HG03521 (cell line): ENCODE results near the gene CFAP92.

ENCODE experiments used
- ATAC-seq: cut with Tn5 transposase; IDR thresholded peaks from one replicate; pipeline ENCODE4 v1.9.1; 2021; ENCODE audit warnings: mild to moderate bottlenecking, moderate library complexity; ENCODE audit not compliant: unreplicated experiment

The CFAP92 gene, protein sequence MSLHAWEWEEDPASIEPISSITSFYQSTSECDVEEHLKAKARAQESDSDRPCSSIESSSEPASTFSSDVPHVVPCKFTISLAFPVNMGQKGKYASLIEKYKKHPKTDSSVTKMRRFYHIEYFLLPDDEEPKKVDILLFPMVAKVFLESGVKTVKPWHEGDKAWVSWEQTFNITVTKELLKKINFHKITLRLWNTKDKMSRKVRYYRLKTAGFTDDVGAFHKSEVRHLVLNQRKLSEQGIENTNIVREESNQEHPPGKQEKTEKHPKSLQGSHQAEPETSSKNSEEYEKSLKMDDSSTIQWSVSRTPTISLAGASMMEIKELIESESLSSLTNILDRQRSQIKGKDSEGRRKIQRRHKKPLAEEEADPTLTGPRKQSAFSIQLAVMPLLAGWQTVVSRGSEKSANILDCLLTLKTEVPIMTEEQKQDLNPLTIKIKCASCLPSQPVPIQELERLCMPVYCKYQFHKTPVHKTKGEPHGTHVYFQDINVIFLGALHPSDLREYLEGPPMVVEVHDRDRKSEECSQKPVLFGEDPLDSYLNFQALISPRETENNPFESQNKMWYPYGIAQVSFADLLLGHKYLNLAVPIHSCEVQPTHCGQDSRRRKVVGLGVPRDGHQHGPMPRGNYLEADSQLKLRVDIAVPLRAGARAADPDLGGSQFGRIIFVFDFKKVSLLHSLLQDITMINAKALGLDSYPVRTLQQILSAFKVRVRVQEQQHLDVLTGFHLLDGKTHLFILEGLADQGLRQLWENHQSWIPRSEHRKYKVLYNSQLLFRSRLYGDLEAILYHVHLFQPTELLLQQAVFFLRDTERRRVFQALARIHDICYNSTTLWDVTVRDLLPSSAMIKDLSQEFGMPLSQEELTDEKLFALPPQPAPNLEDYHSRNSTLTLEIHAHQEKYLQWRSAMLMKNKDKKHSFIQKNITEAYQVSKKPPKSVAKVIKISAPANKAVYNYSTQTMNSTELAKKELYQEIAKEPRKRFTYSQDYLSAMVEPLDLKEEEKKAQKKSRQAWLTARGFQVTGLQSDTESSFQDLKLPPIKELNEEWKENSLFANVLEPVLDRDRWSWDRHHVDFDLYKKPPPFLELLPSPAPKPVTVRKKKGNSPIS

DNA sequence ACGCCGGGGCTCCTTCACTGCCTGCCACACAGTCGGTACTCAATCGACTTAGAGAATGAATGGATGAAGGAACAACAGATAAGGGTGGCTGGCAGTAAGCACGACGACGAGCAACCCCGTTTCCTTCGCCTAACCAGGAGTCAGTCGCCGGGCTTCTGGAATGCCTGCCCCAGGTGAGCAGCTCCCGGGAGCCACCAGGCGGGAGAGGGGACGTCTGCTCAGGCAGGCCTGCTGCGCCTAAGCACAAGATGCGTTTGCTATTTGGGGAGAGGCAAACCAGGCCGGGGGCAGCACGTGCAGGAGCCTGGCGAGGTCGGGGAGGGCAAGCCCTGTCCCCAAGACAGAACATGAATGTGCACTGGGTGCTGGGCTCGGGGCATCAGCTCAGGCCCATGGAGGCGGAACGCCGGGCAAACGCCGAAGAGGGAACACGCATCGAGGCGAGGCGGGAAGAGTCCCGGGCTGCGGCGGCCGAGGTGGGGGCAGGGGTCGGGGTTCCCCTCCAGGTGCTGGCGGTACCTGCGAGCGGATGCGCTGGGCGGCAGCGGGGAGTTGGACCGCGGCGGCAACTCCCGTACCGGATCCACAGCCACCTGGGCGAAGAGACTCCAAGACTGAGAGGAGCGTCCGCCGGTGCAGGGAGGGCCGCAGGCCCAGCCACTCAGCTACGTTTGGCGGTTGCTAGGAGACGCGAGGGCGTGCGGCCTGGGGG, at the start of gene CFAP92:
CFAP92 (minus strand) TSS at position 616 of the 712 bp plus-strand sequence. CDS start 772 bp downstream, outside the sequence.
- ATAC-seq: peak; percentile 95

DNA sequence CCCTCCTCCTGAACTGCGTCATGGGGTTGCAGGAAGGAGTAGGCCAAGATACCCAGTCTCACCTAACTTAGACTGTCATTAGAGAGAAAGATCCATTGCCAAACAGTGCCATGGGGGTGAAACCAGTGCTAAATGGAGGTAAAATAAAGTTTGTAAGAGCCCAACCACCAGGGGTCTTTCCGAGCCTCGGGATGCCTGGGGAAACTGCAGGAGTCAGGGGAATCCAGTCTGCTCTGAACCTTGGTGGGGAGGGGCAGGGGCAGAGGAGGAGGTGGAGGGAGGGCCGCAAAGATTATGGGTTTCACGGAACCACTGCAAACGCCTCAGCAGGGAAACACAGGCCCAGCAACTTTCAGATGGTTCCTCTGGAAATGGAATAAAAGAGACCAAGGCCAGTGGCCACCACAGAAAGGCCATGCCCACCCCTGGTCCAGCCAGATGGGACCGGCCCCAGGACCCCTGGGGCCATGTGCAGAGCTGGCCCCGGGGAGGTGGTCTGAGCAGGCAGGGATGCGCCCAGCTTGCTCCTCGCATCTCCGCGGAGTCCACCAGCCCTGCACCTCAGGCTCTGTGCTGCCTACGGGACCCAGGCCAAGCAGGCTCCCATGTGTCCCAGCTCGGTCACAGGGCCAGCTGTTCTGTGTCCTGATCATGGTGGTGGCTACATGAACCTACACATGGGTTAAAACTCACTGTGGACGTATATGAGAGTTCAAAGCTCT, 46.9 kb upstream of the CFAP92 start:
- ATAC-seq: no peak

DNA sequence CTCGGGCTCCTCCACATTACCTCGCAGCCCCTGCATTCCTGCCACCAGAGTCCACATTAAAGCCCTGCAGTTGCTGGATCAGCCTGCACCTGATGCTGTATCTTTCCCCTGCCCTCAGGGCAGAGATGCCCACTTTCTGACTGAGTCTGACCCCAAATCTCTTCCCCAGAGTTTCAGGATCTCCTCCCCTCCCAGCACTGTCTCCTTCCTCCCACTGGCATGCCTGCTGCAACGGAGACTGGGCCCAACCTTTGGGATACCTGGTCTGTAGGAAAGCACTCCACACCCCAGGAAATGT, 46.1 kb upstream of the CFAP92 start:
- ATAC-seq: no peak

DNA sequence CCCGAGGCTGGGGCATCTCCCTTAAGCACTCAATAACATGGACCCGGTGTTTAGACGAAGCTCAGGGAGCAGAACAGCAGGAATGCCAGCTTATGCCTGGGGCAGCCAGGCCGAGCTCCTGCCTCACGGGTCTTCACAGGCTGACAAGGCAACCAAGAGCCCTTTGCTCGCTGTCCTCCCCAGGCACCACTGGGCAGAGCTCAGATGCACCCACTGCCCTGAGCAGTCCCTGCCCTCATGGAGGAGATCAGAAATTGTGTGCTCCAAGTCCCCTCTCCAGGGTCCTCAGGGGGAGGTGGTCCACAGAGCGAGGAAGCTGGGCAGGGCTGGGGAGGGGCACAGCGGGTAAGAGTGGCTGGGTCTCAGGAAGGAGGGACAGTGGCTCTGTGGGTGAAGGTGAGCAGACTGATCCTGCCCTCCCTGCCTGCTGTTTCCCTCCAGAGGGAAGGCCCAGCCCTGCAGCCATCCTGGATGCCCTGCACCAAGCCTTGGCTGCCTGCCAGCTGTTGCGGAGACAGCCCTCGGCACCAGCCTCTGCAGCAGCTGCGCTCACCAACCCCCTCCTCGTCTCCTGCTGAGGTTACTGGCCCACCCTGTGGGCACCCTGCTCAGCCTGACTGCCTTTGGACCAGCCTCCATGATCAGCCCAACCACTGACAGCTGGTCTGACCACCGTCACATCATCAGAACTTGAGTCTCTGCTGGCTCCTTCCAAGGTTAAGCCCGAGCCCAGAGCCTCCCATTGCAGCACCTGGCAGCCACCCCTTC, 45.6 kb upstream of the CFAP92 start:
- ATAC-seq: no peak

DNA sequence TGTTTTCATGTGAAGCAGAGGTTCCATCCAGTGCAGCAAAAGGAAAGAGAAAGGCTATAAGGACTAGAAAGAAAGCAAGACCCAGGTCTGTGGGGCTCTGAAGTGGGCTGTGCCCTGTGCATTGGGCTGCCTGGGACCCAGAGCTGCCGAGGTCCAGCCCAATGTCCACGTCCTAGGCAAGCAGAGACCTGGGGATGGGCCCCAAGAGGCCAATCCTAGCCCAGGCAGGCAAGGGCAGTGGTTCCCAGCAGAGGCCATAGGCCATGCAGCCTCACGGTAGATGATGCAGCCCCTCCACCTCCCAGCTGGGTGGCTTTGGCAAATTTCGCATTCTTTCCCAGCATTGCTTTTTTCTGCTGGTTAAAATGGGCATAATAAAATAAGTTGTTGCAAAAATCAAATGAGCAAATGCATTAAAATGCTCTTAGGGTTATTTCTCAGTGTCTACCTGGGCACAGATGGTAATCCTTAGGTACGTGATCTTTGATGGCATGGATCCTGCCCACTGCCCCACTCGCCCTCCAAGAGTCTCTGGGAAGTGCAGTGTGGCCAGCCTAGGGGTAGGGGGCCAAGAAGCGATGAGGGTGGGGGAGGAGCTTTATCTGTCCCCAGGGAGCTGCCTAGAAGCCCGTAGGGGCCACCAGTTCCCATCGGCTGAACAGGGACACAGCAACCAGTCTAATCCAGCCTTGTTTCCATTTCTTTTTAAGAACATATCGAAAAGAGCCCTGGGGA, 44.4 kb upstream of the CFAP92 start:
- no peak for ATAC-seq

DNA sequence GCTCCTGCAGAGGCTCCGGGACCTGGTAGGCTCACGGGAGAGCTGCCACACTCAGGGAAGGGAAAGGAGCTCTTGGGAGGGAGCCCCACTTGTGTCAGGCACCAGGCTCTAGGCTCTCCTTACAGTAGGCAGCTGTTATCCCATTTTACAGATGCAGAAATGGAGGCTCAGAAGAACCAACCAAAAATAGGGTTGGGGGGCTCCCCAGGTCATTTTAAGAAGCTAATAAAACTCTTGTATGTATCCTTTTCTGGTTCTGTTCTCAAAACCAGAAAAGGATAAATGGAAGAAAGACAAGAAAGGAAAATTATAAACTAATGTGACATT, 43.2 kb upstream of the CFAP92 start:
- ATAC-seq: no peak

DNA sequence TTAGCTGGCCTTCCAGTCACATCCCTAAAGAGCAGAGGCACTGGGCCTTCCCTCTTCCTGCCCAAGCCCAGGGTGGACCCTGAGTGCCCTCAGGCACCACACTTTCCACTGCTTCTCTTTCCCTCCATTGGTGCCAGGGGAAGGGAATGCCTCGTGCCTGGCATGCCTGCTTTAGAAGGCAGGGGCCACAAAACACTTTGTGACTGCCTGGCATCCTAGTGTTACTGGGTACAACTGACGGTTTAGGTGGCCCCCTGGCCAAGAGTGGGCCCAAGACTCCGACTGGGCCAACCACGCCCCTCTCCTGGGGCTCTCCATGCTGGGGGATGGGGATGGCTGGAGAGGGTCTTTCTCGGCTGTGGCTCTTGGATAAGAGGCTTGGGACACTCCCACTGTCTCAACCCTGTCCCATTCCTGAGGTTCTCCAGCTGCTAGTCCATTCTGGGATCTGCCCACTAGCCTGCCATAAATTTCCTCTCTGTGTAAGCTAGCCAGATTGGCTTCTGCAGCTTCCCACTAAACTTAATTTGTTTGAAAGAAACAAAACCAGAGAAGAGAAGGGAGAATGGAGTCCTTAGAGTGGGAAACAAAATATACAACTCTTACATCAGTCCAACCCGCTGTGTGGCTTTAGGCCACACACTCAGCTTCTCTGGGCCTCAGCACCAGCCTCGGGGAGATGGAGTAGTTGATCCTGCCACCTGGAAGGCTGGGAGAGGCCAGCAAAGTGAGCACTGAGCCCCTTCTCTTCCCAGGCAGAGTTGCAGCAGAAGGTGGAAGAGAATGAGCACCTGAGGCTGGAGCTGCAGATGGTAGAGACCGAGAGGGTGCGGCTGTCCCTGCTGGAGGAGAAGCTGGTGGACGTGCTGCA, 42.6 kb upstream of the CFAP92 start:
- ATAC-seq: no peak

DNA sequence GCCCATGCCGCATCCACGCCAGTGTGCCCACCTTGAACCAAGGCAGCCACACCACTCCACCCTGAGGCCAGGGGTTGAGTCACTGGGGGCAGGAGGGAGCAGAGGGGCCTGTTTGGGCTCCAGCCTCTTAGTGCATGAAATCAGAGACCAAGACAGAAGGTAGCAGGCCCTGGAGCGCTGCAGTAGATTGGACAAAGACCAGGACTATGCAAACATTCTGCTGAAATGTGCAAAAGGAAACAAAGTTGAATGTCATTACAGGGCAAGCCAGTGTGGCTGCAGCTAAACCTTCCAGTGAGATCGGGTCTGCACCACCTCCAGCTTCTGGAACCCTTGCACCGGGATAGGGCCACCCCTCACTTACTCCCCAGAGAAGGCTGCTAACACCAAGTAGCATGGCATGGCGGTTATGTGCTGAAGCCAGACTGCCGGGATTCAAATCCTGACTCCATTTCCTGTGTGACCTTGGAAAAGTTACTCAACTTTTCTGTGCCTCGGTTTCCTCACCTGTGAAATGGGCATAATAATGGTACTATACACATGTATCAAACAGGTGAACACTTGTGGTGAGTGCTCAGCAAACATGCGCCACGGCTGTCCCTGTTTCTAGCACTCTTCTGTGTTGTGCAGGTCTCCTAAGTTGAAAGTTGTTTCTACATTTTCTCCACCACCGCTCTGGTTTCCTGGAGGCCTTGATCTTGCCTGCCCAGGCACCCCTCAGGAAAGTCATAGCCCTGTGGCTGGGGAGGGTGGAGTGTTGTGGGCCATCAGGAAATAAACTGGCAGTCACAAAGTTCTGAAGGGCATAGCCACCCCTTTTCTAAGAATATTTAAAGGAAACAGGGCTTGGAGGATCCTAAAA, 41.7 kb upstream of the CFAP92 start:
- no peak for ATAC-seq

DNA sequence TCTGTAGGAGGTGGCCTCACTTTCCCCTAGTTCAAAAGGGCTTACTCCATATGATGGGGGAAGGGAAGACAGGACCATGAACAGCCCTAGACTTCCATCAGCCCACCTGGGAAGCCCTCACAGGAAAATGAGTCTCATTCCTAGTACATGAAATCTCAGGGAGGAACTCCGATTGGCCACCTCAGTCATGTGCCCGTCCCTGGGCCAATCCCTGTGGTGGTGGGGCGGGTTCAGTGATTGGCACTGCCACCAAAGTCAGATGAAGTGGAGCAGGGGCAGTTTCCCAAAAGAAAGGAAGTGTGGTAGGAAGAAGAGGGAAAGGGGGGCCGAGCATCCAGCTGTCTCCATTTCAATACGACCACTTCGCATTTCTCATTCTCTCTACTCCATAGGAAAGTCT, 40.8 kb upstream of the CFAP92 start:
- no peak for ATAC-seq

DNA sequence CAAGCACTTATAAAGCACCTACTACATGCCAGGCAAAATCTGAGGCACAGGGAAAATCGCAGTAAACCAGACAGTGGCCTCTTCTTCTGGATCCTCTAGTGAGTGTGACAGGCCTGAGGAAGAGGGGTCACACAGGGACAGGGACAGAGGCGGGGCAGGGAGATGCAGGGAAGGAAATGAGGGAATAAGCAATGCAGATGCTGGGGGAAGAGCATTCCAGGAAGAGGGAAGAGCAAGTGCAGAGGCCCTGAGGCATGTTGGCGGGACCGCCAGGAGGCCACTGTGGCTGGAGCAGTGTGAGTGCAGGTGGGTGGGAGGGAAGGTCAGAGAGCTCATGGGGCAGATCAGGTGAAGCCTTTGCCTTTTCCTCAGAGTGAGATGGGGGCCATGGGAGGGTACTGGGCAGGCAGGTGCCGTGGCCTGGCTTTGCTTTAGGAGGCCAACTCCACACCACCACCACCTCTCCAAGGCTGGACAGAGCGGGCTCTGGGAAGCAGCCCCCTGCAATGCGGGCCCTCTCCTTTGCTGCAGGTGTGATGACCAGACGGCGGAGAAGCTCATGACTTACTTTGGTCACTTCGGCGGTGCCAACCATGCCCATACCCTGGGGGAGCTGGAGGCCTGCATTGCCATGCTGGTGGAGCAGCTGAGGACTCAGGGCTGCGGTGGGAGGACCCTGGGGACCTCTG, 39.9 kb upstream of the CFAP92 start:
- ATAC-seq: no peak

DNA sequence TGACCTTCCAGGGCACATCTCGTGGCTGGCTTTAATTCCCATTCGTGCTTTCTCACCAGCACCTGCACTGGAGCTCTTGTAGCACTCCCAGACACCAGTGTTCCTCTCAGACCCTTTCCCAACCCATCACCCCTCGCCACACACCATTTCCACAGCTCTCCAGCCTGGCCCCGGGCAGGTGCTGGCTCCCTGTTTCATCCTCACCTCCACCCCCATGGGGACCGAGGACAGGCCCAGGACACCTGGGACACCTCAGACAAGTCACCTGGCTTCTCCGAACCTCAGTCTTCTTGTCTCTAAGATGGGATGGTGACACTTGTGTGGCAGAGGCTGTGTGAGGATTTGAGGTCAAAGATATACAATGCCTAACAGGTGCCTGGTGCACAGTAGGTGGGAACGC, 39.3 kb upstream of the CFAP92 start:
- ATAC-seq: no peak

DNA sequence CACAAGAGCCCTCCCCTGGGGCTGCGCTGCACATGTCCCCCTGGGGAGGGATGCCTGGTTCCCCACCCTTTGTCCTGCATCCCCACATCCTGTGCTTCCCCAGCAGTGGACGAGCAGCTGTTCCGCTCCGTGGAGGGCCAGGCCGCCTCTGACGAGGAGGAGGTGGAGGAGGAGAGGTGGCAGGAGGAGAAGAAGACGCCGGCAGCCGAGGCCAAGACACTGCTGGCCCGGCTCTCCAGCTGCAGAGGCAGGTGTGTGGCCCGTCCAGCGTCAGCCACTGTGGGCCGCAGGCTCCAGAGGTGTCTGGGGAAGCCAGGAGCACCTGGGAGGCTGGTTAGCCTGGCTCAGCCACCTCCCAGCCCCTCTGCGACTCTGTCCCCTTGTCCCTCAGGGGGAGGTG, 38.8 kb upstream of the CFAP92 start:
- ATAC-seq: no peak

DNA sequence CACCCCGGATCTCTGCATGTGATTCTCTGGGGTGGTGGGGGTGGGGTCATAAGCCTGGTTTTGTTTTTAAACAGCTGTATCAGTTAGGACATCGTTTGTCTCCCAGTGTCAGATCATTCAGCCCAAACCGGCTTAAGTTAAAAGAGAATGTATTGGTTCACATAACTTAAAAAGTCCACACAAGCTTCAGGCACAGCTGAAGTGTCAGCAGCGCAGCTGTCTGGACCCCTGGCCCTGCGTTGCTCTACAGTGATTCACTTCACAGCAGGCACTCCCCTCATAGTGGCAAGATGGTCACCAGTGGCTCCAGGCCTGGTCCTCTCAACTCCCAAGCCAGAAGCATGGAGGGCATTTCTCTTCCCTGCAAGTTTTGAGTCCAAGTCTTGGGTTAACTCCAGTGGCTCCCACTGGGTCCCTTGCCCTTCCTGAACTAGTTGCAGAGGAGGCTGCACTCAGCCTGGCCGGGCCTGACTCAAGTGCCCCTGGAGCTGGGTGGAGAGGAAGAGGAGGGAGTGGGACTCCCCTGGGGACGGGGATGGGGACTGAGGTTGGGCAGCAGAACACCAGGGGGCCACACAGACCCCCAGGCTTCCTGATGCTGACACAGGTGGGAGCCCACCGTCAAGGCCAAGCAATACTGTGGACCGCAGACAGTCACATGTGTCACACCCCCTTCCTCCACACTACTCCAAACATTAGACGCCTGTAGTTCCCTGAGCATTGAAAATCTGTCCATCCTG, 37.8 kb upstream of the CFAP92 start:
- ATAC-seq: no peak

DNA sequence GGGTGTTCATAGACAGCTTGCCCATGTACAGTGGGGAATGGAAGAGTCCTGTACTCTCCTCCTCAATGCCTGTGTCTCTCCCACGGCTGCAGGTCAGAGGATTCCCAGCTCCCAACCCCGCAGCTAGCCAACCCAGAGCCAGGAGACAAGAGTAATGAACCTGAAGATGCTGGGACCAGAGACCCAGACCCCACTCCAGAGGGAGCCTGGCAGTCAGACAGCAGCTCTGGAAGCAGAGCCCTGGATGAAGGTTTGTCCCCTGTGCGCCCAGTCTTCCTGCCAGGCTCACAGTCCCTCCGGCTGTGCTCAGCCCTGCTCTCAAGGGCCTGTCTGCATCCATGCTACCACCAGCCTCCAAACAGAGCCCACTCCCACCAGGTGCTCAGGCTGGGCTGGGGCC, 36.7 kb upstream of the CFAP92 start:
- ATAC-seq: no peak

DNA sequence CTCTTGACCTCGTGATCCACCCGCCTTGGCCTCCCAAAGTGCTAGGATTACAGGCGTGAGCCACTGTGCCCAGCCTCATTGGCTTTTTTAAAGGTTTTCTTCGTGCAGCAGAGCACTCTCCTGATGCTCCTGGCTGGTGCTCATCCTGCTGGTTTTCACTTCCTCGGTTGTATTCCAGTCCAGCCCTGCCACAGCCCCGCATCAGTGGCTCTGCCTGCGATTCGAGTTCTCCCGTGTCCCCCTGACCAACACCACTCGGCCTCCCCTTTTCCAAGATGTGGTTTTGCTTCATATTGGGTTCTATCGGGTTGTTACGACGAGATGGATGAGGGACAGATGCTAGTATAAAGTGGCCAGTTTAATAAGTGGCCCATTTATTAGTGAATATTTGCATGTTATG, 35.0 kb upstream of the CFAP92 start:
- ATAC-seq: no peak

DNA sequence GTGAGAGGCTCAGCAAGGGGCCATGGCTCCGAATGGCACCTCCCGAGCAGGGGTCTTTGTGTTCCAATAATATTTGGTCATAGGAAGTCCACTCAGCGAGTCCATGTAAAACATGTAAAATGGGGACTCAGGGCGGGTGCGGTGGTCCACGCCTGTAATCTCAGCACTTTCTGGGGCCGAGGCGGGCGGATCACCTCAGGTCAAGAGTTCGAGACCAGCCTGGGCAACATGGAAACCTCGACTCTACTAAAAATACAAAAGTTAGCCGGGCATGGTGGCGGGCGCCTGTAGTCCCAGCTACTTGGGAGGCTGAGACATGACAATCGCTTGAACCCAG, 33.6 kb upstream of the CFAP92 start:
- ATAC-seq: no peak
